Mesendoderm (in vitro differentiated cells): ENCODE data around the gene PLCB1.

Experiments
- DNase-seq: peaks from one replicate; pipeline ENCODE4 v3.0.0; 2013
- H2AK5ac ChIP-seq: 2 replicates; pipeline ENCODE4 v1.6.1; 2013; ENCODE audit warnings: low read length, inconsistent platforms
- H2BK120ac ChIP-seq: 2 replicates; pipeline ENCODE4 v1.6.1; 2013; ENCODE audit warnings: low read depth, mild to moderate bottlenecking, low read length, moderate library complexity, mixed read lengths
- H2BK15ac ChIP-seq: replicated peaks from 2 replicates; pipeline ENCODE4 v1.6.1; 2013; ENCODE audit warnings: low read depth, mild to moderate bottlenecking, moderate library complexity
- H2BK5ac ChIP-seq: 2 replicates; pipeline ENCODE4 v1.6.1; 2013; ENCODE audit warnings: low read length, inconsistent platforms
- H3K18ac ChIP-seq: 2 replicates; pipeline ENCODE4 v1.6.1; 2013; ENCODE audit warnings: mild to moderate bottlenecking, low read length, mixed read lengths
- H3K23ac ChIP-seq: one replicate; pipeline ENCODE4 v1.6.1; 2013; ENCODE audit warnings: low read length
- H3K27ac ChIP-seq: 2 replicates; pipeline ENCODE4 v1.5.1; 2013; ENCODE audit warnings: low read depth, mild to moderate bottlenecking, inconsistent platforms, low read length, moderate library complexity
- H3K27me3 ChIP-seq: 2 replicates; pipeline ENCODE4 v1.6.1; 2013; ENCODE audit warnings: low read length, control low read depth, mild to moderate bottlenecking, inconsistent platforms; ENCODE audit not compliant: insufficient read depth, poor library complexity
- H3K36me3 ChIP-seq: 2 replicates; pipeline ENCODE4 v1.6.1; 2013; ENCODE audit warnings: low read length, inconsistent platforms; ENCODE audit not compliant: control insufficient read depth, insufficient read depth
- H3K4ac ChIP-seq: one replicate; pipeline ENCODE4 v1.6.1; 2013; ENCODE audit warnings: low read depth, mild to moderate bottlenecking, low read length, moderate library complexity
- H3K4me1 ChIP-seq: 2 replicates; pipeline ENCODE4 v1.6.1; 2013; ENCODE audit warnings: low read depth, low read length, inconsistent platforms; ENCODE audit not compliant: control insufficient read depth
- H3K4me2 ChIP-seq: 2 replicates; pipeline ENCODE4 v1.6.1; 2013; ENCODE audit warnings: low read length
- H3K4me3 ChIP-seq: 2 replicates; pipeline ENCODE4 v1.5.1; 2013; ENCODE audit warnings: mild to moderate bottlenecking, low read length
- H3K56ac ChIP-seq: one replicate; pipeline ENCODE4 v1.6.1; 2013; ENCODE audit warnings: low read length
- H3K79me1 ChIP-seq: 2 replicates; pipeline ENCODE4 v1.6.1; 2013; ENCODE audit warnings: low read length, inconsistent platforms
- H3K79me2 ChIP-seq: 2 replicates; pipeline ENCODE4 v1.6.1; 2013; ENCODE audit warnings: mild to moderate bottlenecking, low read length; ENCODE audit not compliant: control insufficient read depth, insufficient read depth
- H3K9ac ChIP-seq: 2 replicates; pipeline ENCODE4 v1.6.1; 2013; ENCODE audit warnings: low read length, inconsistent platforms
- H4K5ac ChIP-seq: one replicate; pipeline ENCODE4 v1.6.1; 2013; ENCODE audit warnings: low read length
- H4K8ac ChIP-seq: one replicate; pipeline ENCODE4 v1.6.1; 2013; ENCODE audit warnings: low read depth, mild to moderate bottlenecking, control low read depth, low read length, moderate library complexity
- WGBS: extraction: QIAGEN DNeasy Blood & Tissue Kit; methylation state at CpG from one replicate; pipeline ENCODE4 v1.1.7; 2013; ENCODE audit warnings: low lambda C conversion rate, missing lambda C conversion rate; ENCODE audit not compliant: insufficient coverage; ENCODE audit errors: extremely low coverage; 5-methylcytosine and 5-hydroxymethylcytosine counted together

Gene PLCB1

DNA sequence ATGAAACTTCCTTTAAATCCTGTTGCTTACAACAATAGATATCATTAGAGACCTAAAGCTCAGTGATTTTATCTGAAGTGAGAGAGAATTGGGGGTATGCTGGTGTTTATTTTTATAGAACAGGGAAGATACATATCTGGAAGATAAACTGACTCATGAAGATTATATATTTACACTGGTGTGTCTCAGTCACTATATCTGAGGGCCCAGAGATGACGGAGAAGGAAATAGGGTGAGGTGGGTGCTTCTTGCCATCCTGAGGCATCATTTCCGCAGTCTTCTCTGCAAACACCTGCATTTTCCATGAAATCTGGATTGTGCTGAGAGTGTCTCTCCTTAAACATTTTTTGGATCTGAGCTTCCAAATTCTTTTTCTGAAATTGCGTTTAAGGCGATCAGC is 5.9 kb upstream of the PLCB1 start:
- H3K79me2 ChIP-seq: no peaks in the 10 kb centered on the region
- no peak overlapping the region for H3K56ac ChIP-seq
- H3K4me1 ChIP-seq: peaks cover 5% of the 10 kb centered on the region
- H3K23ac ChIP-seq: no peak overlapping the region
- no peak overlapping the region for H4K8ac ChIP-seq
- H2BK120ac ChIP-seq: no peak overlapping the region
- no peak overlapping the region for H3K9ac ChIP-seq
- no peak overlapping the region for H3K18ac ChIP-seq
- H2AK5ac ChIP-seq: no peak overlapping the region
- no peak for DNase-seq
- no peak overlapping the region for H3K4ac ChIP-seq
- H3K4me2 ChIP-seq: no peak overlapping the region
- no CpG with 5 or more reads among the region's 4 CpGs for WGBS
- no peak overlapping the region for H2BK5ac ChIP-seq
- H3K36me3 ChIP-seq: no peaks in the 10 kb centered on the region
- H2BK15ac ChIP-seq: no peak overlapping the region
- no peak overlapping the region for H4K5ac ChIP-seq
- no peak overlapping the region for H3K27ac ChIP-seq
- no peaks in the 10 kb centered on the region for H3K27me3 ChIP-seq
- H3K4me3 ChIP-seq: no peak overlapping the region
- no peaks in the 10 kb centered on the region for H3K79me1 ChIP-seq

DNA sequence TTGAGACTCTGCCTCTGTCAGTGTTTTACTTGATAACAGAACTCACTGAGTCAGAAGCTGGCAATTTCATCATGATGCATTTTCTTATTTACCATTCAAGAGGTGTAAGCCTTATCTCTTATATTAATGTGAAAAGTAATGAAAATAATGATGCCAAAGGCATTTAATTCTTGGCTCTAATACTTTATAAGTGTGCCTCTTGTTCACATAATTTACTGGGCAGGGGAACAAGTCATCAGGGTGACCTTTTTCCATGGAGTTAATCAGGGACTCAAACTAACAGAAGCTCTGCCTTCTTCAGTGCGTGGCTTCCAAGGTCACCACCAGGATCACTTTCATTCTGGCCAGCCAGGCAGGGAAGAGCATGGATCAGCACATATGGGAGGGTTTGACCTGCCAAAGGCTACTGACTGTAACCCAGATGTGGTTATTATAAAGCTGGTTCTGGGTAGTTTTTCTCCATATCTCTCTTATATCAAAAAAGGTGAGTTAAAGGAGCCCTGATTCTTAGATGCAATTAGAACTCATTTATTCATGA is 5.2 kb upstream of the PLCB1 start:
- H3K23ac ChIP-seq: no peak overlapping the region
- peaks cover 5% of the 10 kb centered on the region for H3K4me1 ChIP-seq
- H3K36me3 ChIP-seq: no peaks in the 10 kb centered on the region
- H3K9ac ChIP-seq: no peak overlapping the region
- H3K56ac ChIP-seq: no peak overlapping the region
- H2BK5ac ChIP-seq: no peak overlapping the region
- no peak overlapping the region for H3K27ac ChIP-seq
- no CpG with 5 or more reads among the region's 1 CpG for whole genome bisulfite sequencing
- H3K27me3 ChIP-seq: no peaks in the 10 kb centered on the region
- H4K8ac ChIP-seq: no peak overlapping the region
- no peak overlapping the region for H3K18ac ChIP-seq
- no peak overlapping the region for H3K4me3 ChIP-seq
- no peak overlapping the region for H2AK5ac ChIP-seq
- no peak overlapping the region for H3K4me2 ChIP-seq
- no peak overlapping the region for H2BK120ac ChIP-seq
- H3K79me2 ChIP-seq: no peaks in the 10 kb centered on the region
- H3K79me1 ChIP-seq: no peaks in the 10 kb centered on the region
- DNase-seq: no peak
- H3K4ac ChIP-seq: no peak overlapping the region
- H4K5ac ChIP-seq: no peak overlapping the region
- no peak overlapping the region for H2BK15ac ChIP-seq

DNA sequence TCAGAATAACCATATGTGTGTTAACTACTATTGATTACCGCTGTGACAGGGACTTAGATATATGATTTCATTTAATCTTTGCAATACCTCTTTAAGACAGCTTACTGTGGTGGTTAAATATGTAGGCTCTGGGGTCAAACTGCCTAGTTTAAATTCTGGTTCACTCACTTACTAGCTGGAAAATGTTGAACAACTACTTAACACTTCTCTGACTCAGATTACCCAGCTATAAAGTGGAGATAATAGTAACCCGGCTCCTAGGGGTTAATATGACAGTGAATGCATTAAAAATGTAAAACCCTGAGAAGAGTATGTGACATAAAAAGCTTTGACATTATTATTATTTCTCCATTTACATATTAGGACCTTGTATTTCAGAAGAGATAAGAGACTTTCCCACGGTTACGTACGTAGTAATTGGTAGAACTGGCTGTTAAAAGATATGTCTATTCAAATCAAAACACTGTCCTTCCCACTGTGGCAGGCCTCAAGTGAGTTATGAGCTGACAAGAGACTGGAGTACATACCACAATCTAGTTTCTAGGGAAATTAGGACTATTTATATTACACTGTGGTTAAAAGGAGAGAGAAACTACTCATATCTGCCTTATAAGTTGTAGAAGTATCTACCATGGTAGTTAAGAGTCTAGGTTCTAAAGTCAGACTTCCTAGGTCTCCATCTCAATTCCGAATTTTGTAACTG is 4.4 kb upstream of the PLCB1 start:
- Histone ChIP-seq H3K4ac (no peak overlapping the region), H2AK5ac (no peak overlapping the region), H3K4me1 (peaks cover 5% of the 10 kb centered on the region), H3K79me1 (no peaks in the 10 kb centered on the region), H3K4me2 (no peak overlapping the region), H4K8ac (no peak overlapping the region), H2BK15ac (no peak overlapping the region), H3K27me3 (peaks cover under 1% of the 10 kb centered on the region), H2BK5ac (no peak overlapping the region), H3K18ac (no peak overlapping the region), H3K27ac (no peak overlapping the region), H3K9ac (no peak overlapping the region), H2BK120ac (no peak overlapping the region), H3K36me3 (no peaks in the 10 kb centered on the region), H3K56ac (no peak overlapping the region), H3K4me3 (no peak overlapping the region), H3K23ac (no peak overlapping the region), H3K79me2 (no peaks in the 10 kb centered on the region), H4K5ac (no peak overlapping the region)
- no CpG with 5 or more reads among the region's 6 CpGs for WGBS
- no peak for DNase-seq

DNA sequence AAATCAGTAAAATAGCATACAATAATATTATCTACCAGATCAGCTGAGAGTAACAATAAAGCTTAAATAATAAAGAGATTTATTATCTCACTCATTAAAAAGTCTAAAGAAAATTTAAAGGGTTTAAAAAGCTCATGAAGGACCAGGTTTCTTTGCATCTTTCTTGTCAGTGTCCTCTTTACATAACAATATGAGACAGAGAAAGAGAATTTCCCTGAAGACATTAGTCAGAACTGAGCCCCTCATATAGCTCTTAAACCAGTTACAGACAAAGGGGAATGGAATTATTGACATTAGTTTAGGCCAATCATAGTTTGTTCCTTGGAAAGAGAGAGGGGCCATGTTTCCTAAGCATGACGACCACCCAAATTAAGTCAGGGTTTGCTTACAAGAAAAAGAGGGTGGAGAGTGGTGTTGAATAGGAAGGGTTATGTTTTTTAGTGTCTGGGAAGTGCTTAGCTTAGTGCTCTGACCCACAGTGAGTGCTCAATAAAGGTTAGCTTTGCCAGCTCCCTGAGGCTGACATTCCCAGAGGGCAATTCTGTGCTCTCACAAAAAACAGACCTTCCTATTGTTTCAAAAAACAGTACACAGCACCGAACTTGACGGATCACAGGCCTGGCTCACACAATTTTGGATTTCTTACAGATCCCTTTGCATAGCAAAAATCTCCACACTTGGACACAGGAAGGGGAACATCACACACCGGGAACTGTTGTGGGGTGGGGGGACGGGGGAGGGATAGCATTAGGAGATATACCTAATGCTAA is 3.6 kb upstream of the PLCB1 start:
- no peaks in the 10 kb centered on the region for H3K79me1 ChIP-seq
- H3K27me3 ChIP-seq: peaks cover 8% of the 10 kb centered on the region
- no peak overlapping the region for H3K56ac ChIP-seq
- DNase-seq: no peak
- no peak overlapping the region for H2BK15ac ChIP-seq
- no peak overlapping the region for H3K4ac ChIP-seq
- H3K27ac ChIP-seq: no peak overlapping the region
- no peaks in the 10 kb centered on the region for H3K36me3 ChIP-seq
- H4K5ac ChIP-seq: no peak overlapping the region
- H3K4me2 ChIP-seq: no peak overlapping the region
- no peak overlapping the region for H4K8ac ChIP-seq
- H2BK120ac ChIP-seq: no peak overlapping the region
- no peak overlapping the region for H3K4me3 ChIP-seq
- no peak overlapping the region for H2AK5ac ChIP-seq
- no peaks in the 10 kb centered on the region for H3K79me2 ChIP-seq
- H3K9ac ChIP-seq: no peak overlapping the region
- no peak overlapping the region for H3K23ac ChIP-seq
- peaks cover 5% of the 10 kb centered on the region for H3K4me1 ChIP-seq
- H2BK5ac ChIP-seq: no peak overlapping the region
- WGBS: no CpG with 5 or more reads among the region's 5 CpGs
- H3K18ac ChIP-seq: no peak overlapping the region

DNA sequence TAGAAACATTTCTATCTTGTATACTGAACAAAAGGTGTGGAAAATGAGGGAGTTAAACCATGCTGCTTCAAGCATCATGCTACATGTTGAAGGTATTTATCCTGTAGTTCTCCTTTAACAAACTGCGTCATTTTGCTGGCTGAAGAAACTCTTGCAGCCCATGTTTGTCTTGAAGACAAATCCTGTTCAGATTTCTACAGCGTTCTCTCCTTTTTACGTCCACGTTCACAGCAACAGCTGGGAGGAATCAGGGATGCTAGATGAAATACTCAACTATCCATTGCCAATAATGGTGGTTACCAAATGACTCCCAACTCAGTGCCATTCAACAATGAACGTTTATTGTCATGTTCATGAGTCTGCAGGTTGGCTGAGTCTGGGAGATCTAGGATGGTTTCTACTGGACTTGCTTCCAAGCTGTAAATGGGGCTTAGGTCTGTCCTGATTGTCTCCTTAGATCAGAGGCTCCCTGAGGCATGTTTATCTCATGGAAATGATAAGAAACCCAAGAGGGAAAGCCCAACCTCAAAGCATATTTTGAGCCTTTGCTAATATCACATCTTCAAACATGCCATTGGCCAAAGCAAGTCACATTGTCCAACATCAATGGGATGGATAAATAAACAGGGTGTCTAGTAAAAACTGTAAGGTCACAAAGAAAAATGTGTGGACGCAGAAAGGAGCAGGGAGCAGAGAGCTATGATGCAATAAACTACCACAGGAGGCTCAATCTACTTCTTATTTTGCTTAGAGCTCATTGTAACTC is 2.7 kb upstream of the PLCB1 start:
- Histone ChIP-seq H4K5ac (no peak overlapping the region), H3K4me1 (peaks cover 5% of the 10 kb centered on the region), H3K18ac (no peak overlapping the region), H4K8ac (no peak overlapping the region), H3K36me3 (no peaks in the 10 kb centered on the region), H2BK15ac (no peak overlapping the region), H3K4me3 (no peak overlapping the region), H3K9ac (no peak overlapping the region), H2BK5ac (no peak overlapping the region), H2AK5ac (no peak overlapping the region), H3K79me2 (no peaks in the 10 kb centered on the region), H3K27me3 (peaks cover 12% of the 10 kb centered on the region), H3K27ac (no peak overlapping the region), H3K4ac (no peak overlapping the region), H3K4me2 (no peak overlapping the region), H3K56ac (no peak overlapping the region), H2BK120ac (no peak overlapping the region), H3K23ac (no peak overlapping the region), H3K79me1 (no peaks in the 10 kb centered on the region)
- peak; percentile 65 for DNase-seq
- WGBS: no CpG with 5 or more reads among the region's 6 CpGs
